Activated CD8-positive, alpha-beta T cell treated with anti-CD3 and anti-CD28 coated beads, Interleukin-2, amount 10 ng/mL, durations not matched to agents 7 days and 5 days (primary cell): ENCODE measurements around the gene SAP30BP. TPM values are rescaled to one million over a fixed set of nuclear protein-coding genes. Genes with fewer than 3 reads are reported as not detected.

Experiments used
- ATAC-seq: fragments of 150-1000 bp; cut with Tn5 transposase; one replicate; pipeline ENCODE4 v1.10.0; 2021; ENCODE audit warnings: moderate library complexity
- CTCF ChIA-PET: fragments of 350-600 bp; sonication (Branson Sonifier 250); formaldehyde crosslinking; loops from one replicate; lab custom pipeline; 2021; ENCODE audit warnings: antibody characterized with exemption; lab: Charles Lee
- POLR2A ChIA-PET: fragments of 350-600 bp; sonication (Branson Sonifier 250); formaldehyde crosslinking; loops from one replicate; lab custom pipeline; 2021; ENCODE audit warnings: antibody characterized with exemption; lab: Charles Lee
- DNase-seq: peaks from one replicate; pipeline ENCODE4 v3.0.0-alpha.2; 2020
- H3K27ac Mint-ChIP-seq: one replicate; pipeline ENCODE4 v1.8.0; 2021; ENCODE audit warnings: mild to moderate bottlenecking, mixed read lengths
- H3K27me3 Mint-ChIP-seq: one replicate; pipeline ENCODE4 v1.8.0; 2021; ENCODE audit warnings: low read depth, mixed read lengths
- H3K36me3 Mint-ChIP-seq: one replicate; pipeline ENCODE4 v1.8.0; 2021; ENCODE audit warnings: low read depth, mixed read lengths
- H3K4me1 Mint-ChIP-seq: one replicate; pipeline ENCODE4 v1.8.0; 2021; ENCODE audit warnings: low read depth, mixed read lengths
- H3K4me3 Mint-ChIP-seq: one replicate; pipeline ENCODE4 v1.8.0; 2021; ENCODE audit warnings: mild to moderate bottlenecking, mixed read lengths
- H3K9me3 Mint-ChIP-seq: one replicate; pipeline ENCODE4 v1.8.0; 2022; ENCODE audit warnings: mixed read lengths; ENCODE audit not compliant: insufficient read depth
- total RNA-seq, 2 experiments: library from RNA; stranded (reverse); gene quantifications; one replicate each; pipeline ENCODE4 v1.2.3, GENCODE V29; 2021

Gene SAP30BP
- total RNA-seq, 2 experiments from 2014 or later: 88.7 to 93.7 TPM

- ChIA-PET POLR2A (interaction anchor here (0.9 kb wide), 1 partner anchor 9 kb away, joined by 3 read pairs; no protein-coding TSS in a partner anchor), CTCF (interaction anchor here (1.7 to 6.6 kb wide), 4 partner anchors 8 to 112 kb away, joined by 4 to 98 read pairs (median 8); partner anchors contain the start of gene SMIM5)
- ATAC-seq (no peak), DNase-seq (no peak)
- Mint-ChIP-seq H3K4me1 (peaks cover 20% of the 10 kb centered on the region), H3K27me3 (no peaks in the 10 kb centered on the region), H3K36me3 (peaks cover 3% of the 10 kb centered on the region), H3K4me3 (no peak overlapping the region), H3K9me3 (no peaks in the 10 kb centered on the region), H3K27ac (no peak overlapping the region)
These were observed 25.8 kb upstream of the SAP30BP start for GRCh38 chr17:75641343-75641742.

GRCh38 chr17:75642182-75642783 lies 24.9 kb upstream of the SAP30BP start:
- Mint-ChIP-seq H3K27ac (no peak overlapping the region), H3K4me3 (no peak overlapping the region), H3K4me1 (peaks cover 25% of the 10 kb centered on the region), H3K27me3 (no peaks in the 10 kb centered on the region), H3K9me3 (no peaks in the 10 kb centered on the region), H3K36me3 (peaks cover 3% of the 10 kb centered on the region)
- ChIA-PET CTCF (interaction anchor here (1.3 to 6.6 kb wide), 5 partner anchors 9 to 111 kb away, joined by 4 to 98 read pairs (median 8); partner anchors contain the start of gene SMIM5), POLR2A (interaction anchor here (1.0 to 1.1 kb wide), 2 partner anchors 9 to 134 kb away, joined by 3 read pairs; partner anchors contain the start of gene SMIM5)
- DNase-seq: no peak
- ATAC-seq: no peak

- Mint-ChIP-seq H3K27ac (no peak overlapping the region), H3K27me3 (no peaks in the 10 kb centered on the region), H3K4me1 (peaks cover 25% of the 10 kb centered on the region), H3K4me3 (no peak overlapping the region), H3K36me3 (peaks cover 3% of the 10 kb centered on the region), H3K9me3 (no peaks in the 10 kb centered on the region)
- no peak for ATAC-seq
- POLR2A ChIA-PET: interaction anchor here (0.8 to 1.1 kb wide), 3 partner anchors 10 to 133 kb away, joined by 3 read pairs; partner anchors contain the start of genes RECQL5 and SMIM5
- CTCF ChIA-PET: interaction anchor here (1.3 to 6.6 kb wide), 5 partner anchors 9 to 111 kb away, joined by 4 to 98 read pairs (median 11); partner anchors contain the start of gene SMIM5
- no peak for DNase-seq
These were observed 24.1 kb upstream of the SAP30BP start for GRCh38 chr17:75642784-75643642.

- no peak for DNase-seq
- Mint-ChIP-seq H3K27ac (peak overlapping the region; percentile 52), H3K36me3 (peaks cover 3% of the 10 kb centered on the region), H3K4me3 (no peak overlapping the region), H3K27me3 (no peaks in the 10 kb centered on the region), H3K4me1 (peaks cover 25% of the 10 kb centered on the region), H3K9me3 (no peaks in the 10 kb centered on the region)
- no peak for ATAC-seq
- CTCF ChIA-PET: interaction anchor here (1.4 to 6.6 kb wide), 5 partner anchors 8 to 110 kb away, joined by 4 to 98 read pairs (median 24); partner anchors contain the start of gene SMIM5
- POLR2A ChIA-PET: interaction anchor here (0.8 kb wide), 1 partner anchor 23 kb away, joined by 3 read pairs; the partner anchor contains the start of gene RECQL5
These were observed 23.5 kb upstream of the SAP30BP start for GRCh38 chr17:75643643-75644017.

- ChIA-PET CTCF (interaction anchor here (1.3 to 6.6 kb wide), 7 partner anchors 10 to 108 kb away, joined by 7 to 98 read pairs (median 21); partner anchors contain the start of gene SMIM5), POLR2A (interaction anchor here (0.6 to 1.5 kb wide), 4 partner anchors 13 to 189 kb away, joined by 3 to 9 read pairs (median 3); partner anchors contain the start of genes LLGL2, RECQL5, SAP30BP and SMIM5)
- Mint-ChIP-seq H3K4me1 (peaks cover 25% of the 10 kb centered on the region), H3K4me3 (no peak overlapping the region), H3K27me3 (no peaks in the 10 kb centered on the region), H3K36me3 (peaks cover 7% of the 10 kb centered on the region), H3K9me3 (no peaks in the 10 kb centered on the region), H3K27ac (peak overlapping the region; percentile 87)
- ATAC-seq (no peak), DNase-seq (no peak)
These were observed 21.6 kb upstream of the SAP30BP start for GRCh38 chr17:75645501-75645888.

- H3K27me3 Mint-ChIP-seq: no peaks in the 10 kb centered on the region
- H3K4me3 Mint-ChIP-seq: no peak overlapping the region
- ATAC-seq (peak; percentile 90), DNase-seq (peak; percentile 53)
- ChIA-PET POLR2A (interaction anchor here (0.6 to 1.5 kb wide), 3 partner anchors 9 to 121 kb away, joined by 3 to 9 read pairs (median 3); partner anchors contain the start of genes LLGL2, RECQL5 and SAP30BP), CTCF (interaction anchor here (1.3 to 6.6 kb wide), 8 partner anchors 8 to 107 kb away, joined by 4 to 98 read pairs (median 16); partner anchors contain the start of gene SMIM5)
- H3K36me3 Mint-ChIP-seq: peaks cover 10% of the 10 kb centered on the region
- H3K27ac Mint-ChIP-seq: peak overlapping the region; percentile 87
- no peaks in the 10 kb centered on the region for H3K9me3 Mint-ChIP-seq
- peaks cover 25% of the 10 kb centered on the region for H3K4me1 Mint-ChIP-seq
These were observed 21.1 kb upstream of the SAP30BP start for GRCh38 chr17:75645889-75646637.

- Mint-ChIP-seq H3K27me3 (no peaks in the 10 kb centered on the region), H3K4me1 (peaks cover 25% of the 10 kb centered on the region), H3K36me3 (peaks cover 14% of the 10 kb centered on the region), H3K27ac (peak overlapping the region; percentile 87), H3K4me3 (no peak overlapping the region), H3K9me3 (no peaks in the 10 kb centered on the region)
- POLR2A ChIA-PET: interaction anchor here (1.1 to 1.5 kb wide), 2 partner anchors 10 to 20 kb away, joined by 3 to 9 read pairs; partner anchors contain the start of genes RECQL5 and SAP30BP
- DNase-seq (no peak), ATAC-seq (peak; percentile 17)
- CTCF ChIA-PET: interaction anchor here (1.3 to 6.6 kb wide), 6 partner anchors 8 to 107 kb away, joined by 4 to 98 read pairs (median 22); partner anchors contain the start of gene SMIM5
These were observed 20.5 kb upstream of the SAP30BP start for GRCh38 chr17:75646638-75646992.

GRCh38 chr17:75647061-75647460 lies 20.1 kb upstream of the SAP30BP start:
- H3K27me3 Mint-ChIP-seq: no peaks in the 10 kb centered on the region
- POLR2A ChIA-PET: interaction anchor here (1.1 to 1.5 kb wide), 2 partner anchors 10 to 20 kb away, joined by 3 to 9 read pairs; partner anchors contain the start of genes RECQL5 and SAP30BP
- DNase-seq (no peak), ATAC-seq (no peak)
- H3K36me3 Mint-ChIP-seq: peaks cover 14% of the 10 kb centered on the region
- CTCF ChIA-PET: interaction anchor here (0.9 to 6.6 kb wide), 6 partner anchors 8 to 106 kb away, joined by 4 to 98 read pairs (median 22); partner anchors contain the start of gene SMIM5
- no peak overlapping the region for H3K4me3 Mint-ChIP-seq
- peak overlapping the region; percentile 87 for H3K27ac Mint-ChIP-seq
- peaks cover 25% of the 10 kb centered on the region for H3K4me1 Mint-ChIP-seq
- no peaks in the 10 kb centered on the region for H3K9me3 Mint-ChIP-seq

- H3K4me3 Mint-ChIP-seq: no peak overlapping the region
- peaks cover 27% of the 10 kb centered on the region for H3K4me1 Mint-ChIP-seq
- H3K9me3 Mint-ChIP-seq: no peaks in the 10 kb centered on the region
- ChIA-PET POLR2A (no interaction called here), CTCF (interaction anchor here (0.9 to 4.8 kb wide), 3 partner anchors 15 to 105 kb away, joined by 5 to 48 read pairs (median 21); partner anchors contain the start of gene SMIM5)
- no peaks in the 10 kb centered on the region for H3K27me3 Mint-ChIP-seq
- DNase-seq (no peak), ATAC-seq (no peak)
- peaks cover 16% of the 10 kb centered on the region for H3K36me3 Mint-ChIP-seq
- no peak overlapping the region for H3K27ac Mint-ChIP-seq
These were observed 19.2 kb upstream of the SAP30BP start for GRCh38 chr17:75647921-75648320.

GRCh38 chr17:75649687-75650086 lies 17.5 kb upstream of the SAP30BP start:
- H3K4me3 Mint-ChIP-seq: no peak overlapping the region
- no peak for DNase-seq
- H3K27ac Mint-ChIP-seq: peak overlapping the region; percentile 25
- no peaks in the 10 kb centered on the region for H3K27me3 Mint-ChIP-seq
- ChIA-PET POLR2A (interaction anchor here (2.2 kb wide), 1 partner anchor 18 kb away, joined by 7 read pairs; the partner anchor contains the start of genes RECQL5 and SAP30BP), CTCF (interaction anchor here (0.8 to 11.9 kb wide), 3 partner anchors 17 to 100 kb away, joined by 3 to 134 read pairs (median 3); partner anchors contain the start of gene SMIM5)
- peaks cover 36% of the 10 kb centered on the region for H3K4me1 Mint-ChIP-seq
- no peak for ATAC-seq
- H3K36me3 Mint-ChIP-seq: peaks cover 20% of the 10 kb centered on the region
- H3K9me3 Mint-ChIP-seq: no peaks in the 10 kb centered on the region
